ENCODE measurements around the gene CLK3. TPM values are rescaled to one million over a fixed set of nuclear protein-coding genes. Genes with fewer than 3 reads are reported as not detected.

Gene CLK3
- total and polyA plus RNA-seq, 2 of the 8 experiments (the other 6 are each of a cell fraction or from before 2014, with no cell fraction given), result 43.5 to 67.3 TPM

- peak overlapping the region; percentile 97 for H2AK5ac ChIP-seq (ENCODE audit: low read depth, low read length)
- no peak overlapping the region for H4K8ac ChIP-seq (ENCODE audit: extremely low read depth, insufficient read depth, low read length)
- H4K20me1 ChIP-seq (replicated peaks in 1 of 2; ENCODE audit: control insufficient read depth in 1 of 2, insufficient read depth in 2 of 2, low read length in 2 of 2), result peaks cover 2 to 6% of the 10 kb centered on the region in 2 experiments
- peak overlapping the region; percentile 71 for H2BK5ac ChIP-seq (ENCODE audit: low read depth, low read length)
- DNase-seq (ENCODE audit: low read depth in 1 of 2, low spot score in 2 of 2) (no peak), FAIRE-seq (peak; percentile 58)
- no peak overlapping the region for H3K4ac ChIP-seq (replicated peaks; ENCODE audit: insufficient read length, low read depth, low read length)
- WGBS, 2 experiments (ENCODE audit: extremely low coverage in 1 of 2, insufficient coverage in 1 of 2, insufficient read length in 1 of 2, insufficient replicate concordance in 2 of 2, low coverage in 1 of 2, low lambda C conversion rate in 2 of 2, missing lambda C conversion rate in 1 of 2), result 78% methylated on average over 11 of the region's 11 CpGs; no CpG with 5 or more reads in 1 of the 2 experiments
- H3K9me3 ChIP-seq (ENCODE audit: insufficient read depth in 2 of 2, low read depth in 1 of 2, low read length in 1 of 2), result no peaks in the 10 kb centered on the region
- no peak overlapping the region for H2BK20ac ChIP-seq (ENCODE audit: low read length)
- ChIA-PET POLR2A (ENCODE audit: partially characterized antibody) (interaction anchor here (0.8 to 5.3 kb wide), 6 partner anchors 13 to 120 kb away, joined by 3 to 32 read pairs (median 4); no protein-coding TSS in a partner anchor), CTCF (ENCODE audit: partially characterized antibody) (interaction anchor here (0.7 to 37.5 kb wide), 3 partner anchors 9 to 132 kb away, joined by 3 to 1439 read pairs (median 538); partner anchors contain the start of genes CLK3, CSK and CYP1A2)
- H2BK15ac ChIP-seq (ENCODE audit: low read length), result no peak overlapping the region
- no peak overlapping the region for H2AFZ ChIP-seq (ENCODE audit: low read length)
- H3K36me3 ChIP-seq (ENCODE audit: control insufficient read depth in 2 of 4, insufficient read depth in 4 of 4, low read length in 3 of 4), result peaks cover 0 to 12% (median 2%) of the 10 kb centered on the region in 4 experiments; a peak in 4 of 8 replicates
- no peaks in the 10 kb centered on the region for H3K23me2 ChIP-seq (ENCODE audit: low read depth, low read length)
- peak overlapping the region in 1 of 4 experiments; percentile 23; a peak in 1 of 8 replicates for H3K4me3 ChIP-seq (ENCODE audit: extremely low read depth in 1 of 4, insufficient read depth in 2 of 4, low read depth in 3 of 4, low read length in 4 of 4)
- H3K79me2 ChIP-seq (ENCODE audit: control insufficient read depth in 1 of 2, insufficient read depth in 2 of 2, low read length in 2 of 2), result 0 out of 4 replicates have a peak, but pooled peaks cover 0 to 6% of the 10 kb centered on the region in 2 experiments
- H3K27me3 ChIP-seq (replicated peaks in 1 of 4; ENCODE audit: control insufficient read depth in 3 of 4, extremely low read depth in 1 of 4, insufficient read depth in 3 of 4, low read length in 3 of 4), result no peaks in the 10 kb centered on the region
- H4K5ac ChIP-seq (ENCODE audit: insufficient read length, low read depth, low read length), result no peak overlapping the region
- no peak overlapping the region for H3K56ac ChIP-seq (replicated peaks; ENCODE audit: insufficient read length, low read depth, low read length)
- H2BK12ac ChIP-seq (ENCODE audit: low read depth, low read length), result peak overlapping the region; percentile 87
- H4K91ac ChIP-seq (replicated peaks; ENCODE audit: insufficient read length, low read length), result no peak overlapping the region
- no peak overlapping the region for H3K23ac ChIP-seq (ENCODE audit: insufficient read length)
- peak overlapping the region; percentile 78 for H3K27ac ChIP-seq (ENCODE audit: low read depth, low read length)
- no peak overlapping the region for H2BK120ac ChIP-seq (replicated peaks; ENCODE audit: low read depth, low read length)
- H3K9ac ChIP-seq (replicated peaks in 1 of 4; ENCODE audit: extremely low read depth in 1 of 4, low read depth in 3 of 4, low read length in 3 of 4), result peak overlapping the region in 2 of 4 experiments; percentile 22 to 29; a peak in 2 of 7 replicates
- H3K4me2 ChIP-seq (ENCODE audit: insufficient read depth in 1 of 2, low read depth in 2 of 2, low read length in 2 of 2), result peak overlapping the region; percentile 36
- H3K79me1 ChIP-seq (ENCODE audit: low read depth, low read length), result peaks cover 6% of the 10 kb centered on the region; the same call in 1 of the 2 replicates
- H3K4me1 ChIP-seq (replicated peaks in 1 of 4; ENCODE audit: control insufficient read depth in 3 of 4, insufficient read depth in 4 of 4, low read length in 3 of 4), result peaks cover 0 to 13% (median 11%) of the 10 kb centered on the region in 4 experiments; a peak in 4 of 7 replicates
- peak overlapping the region; percentile 52; the same call in 1 of the 2 replicates for H3K18ac ChIP-seq (ENCODE audit: extremely low read depth, low read length)
- H3K14ac ChIP-seq (ENCODE audit: insufficient read length), result no peak overlapping the region
- 0 out of 4 replicates have a peak, but pooled peaks of 1 of the 2 experiments have one; percentile 7 for TF ChIP-seq RAD21 (IDR thresholded peaks at IDR 0.05 in 1 of 2, conservative IDR thresholded peaks at IDR 0.05 in 1 of 2; ENCODE audit: low read depth in 2 of 2, low read length in 2 of 2)
- TF ChIP-seq SAP30 (IDR thresholded peaks at IDR 0.05; ENCODE audit: insufficient read depth, insufficient replicate concordance, low read length), result no peak
- no peak for TF ChIP-seq SP4 (IDR thresholded peaks at IDR 0.05; ENCODE audit: low read length)
- no peak for TF ChIP-seq SUZ12 (IDR thresholded peaks at IDR 0.05; ENCODE audit: low read length)
- TF ChIP-seq CBX8 (IDR thresholded peaks at IDR 0.05; ENCODE audit: borderline replicate concordance, low read depth, low read length), result no peak
- no peak for TF ChIP-seq ATF2 (IDR thresholded peaks at IDR 0.05; ENCODE audit: low read length)
- TF ChIP-seq MAFK (IDR thresholded peaks at IDR 0.05; ENCODE audit: low read depth, low read length), result peak; percentile 89
- TF ChIP-seq SP1 (IDR thresholded peaks at IDR 0.05; ENCODE audit: low read depth, low read length), result 0 out of 2 replicates have a peak, but pooled peaks have one; percentile 36
These were observed 27.4 kb downstream of the CLK3 start for GRCh38 chr15:74642734-74643664.

Measured in H1 (cell line).